ENCODE results near the gene ZNF536. TPM values are rescaled to one million over a fixed set of nuclear protein-coding genes. Genes with fewer than 3 reads are reported as not detected.

The ZNF536 gene
- total and polyA plus RNA-seq, 2 of the 13 experiments (the other 11 are each of a cell fraction or from before 2014, with no cell fraction given), result not detected

GRCh38 chr19:30333291-30334065, 38.7 kb upstream of the ZNF536 start (continued):
- TF ChIP-seq NFIB (CRISPR knock-in tag; IDR thresholded peaks at IDR 0.05; ENCODE audit: borderline replicate concordance) (no peak), ONECUT2 (CRISPR knock-in tag; IDR thresholded peaks at IDR 0.05) (no peak), TAF15 (IDR thresholded peaks at IDR 0.05; ENCODE audit: low read depth, low read length, poor library complexity, severe bottlenecking) (no peak), MYNN (CRISPR knock-in tag; IDR thresholded peaks at IDR 0.05; ENCODE audit: low read depth) (no peak), ZNF382 (CRISPR knock-in tag; IDR thresholded peaks at IDR 0.05; ENCODE audit: borderline replicate concordance) (no peak)
- TF ChIP-seq, protein P1, sequence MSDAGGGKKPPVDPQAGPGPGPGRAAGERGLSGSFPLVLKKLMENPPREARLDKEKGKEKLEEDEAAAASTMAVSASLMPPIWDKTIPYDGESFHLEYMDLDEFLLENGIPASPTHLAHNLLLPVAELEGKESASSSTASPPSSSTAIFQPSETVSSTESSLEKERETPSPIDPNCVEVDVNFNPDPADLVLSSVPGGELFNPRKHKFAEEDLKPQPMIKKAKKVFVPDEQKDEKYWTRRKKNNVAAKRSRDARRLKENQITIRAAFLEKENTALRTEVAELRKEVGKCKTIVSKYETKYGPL (CRISPR knock-in tag; IDR thresholded peaks at IDR 0.05), result no peak

GRCh38 chr19:30334841-30335240, 37.3 kb upstream of the ZNF536 start:
- no CpG with 5 or more reads among the region's 10 CpGs for WGBS (ENCODE audit: low lambda C conversion rate)
- in situ Hi-C loops (cut with HindIII; ENCODE audit: extremely low pct_ligation_motif_present, low pct_unique_long_range_greater_than_20kb), result no loop called here
- no peak overlapping the region for H3K4me3 ChIP-seq (replicated peaks in 1 of 3; ENCODE audit: insufficient read depth in 1 of 3, low read depth in 2 of 3, low read length in 3 of 3)
- no peak overlapping the region for H2AFZ ChIP-seq (ENCODE audit: low read length)
- ATAC-seq (no peak), DNase-seq (ENCODE audit: low spot score) (no peak), FAIRE-seq (no peak)
- no TSS peak for BruUV-seq (replicated peaks)
- H3K4me1 ChIP-seq (ENCODE audit: insufficient read depth, low read length), result no peaks in the 10 kb centered on the region
- TF ChIP-seq SOX13 (IDR thresholded peaks at IDR 0.05), result no peak
- no peak for TF ChIP-seq SOX13 (CRISPR knock-in tag; conservative IDR thresholded peaks at IDR 0.05 in 1 of 2, IDR thresholded peaks at IDR 0.05 in 1 of 2)
- TF ChIP-seq HMG20A (CRISPR knock-in tag; IDR thresholded peaks at IDR 0.05; ENCODE audit: borderline replicate concordance), result no peak
- H3K27me3 ChIP-seq (ENCODE audit: control insufficient read depth in 1 of 2, insufficient read depth in 2 of 2, low read length in 2 of 2), result peaks cover 0 to 1% of the 10 kb centered on the region in 2 experiments; a peak in 2 of 5 replicates
- no peak overlapping the region for H3K9ac ChIP-seq (ENCODE audit: insufficient read depth, low read depth, low read length)
- intact Hi-C loops (cut with micrococcal nuclease; ENCODE audit: unreplicated experiment), result no loop called here
- CTCF ChIA-PET (ENCODE audit: low intra/inter-chr PET ratio, low total read pairs), result no interaction called here
- H3K79me2 ChIP-seq (ENCODE audit: insufficient read depth, low read length), result no peaks in the 10 kb centered on the region
- POLR2A ChIA-PET, result no interaction called here
- no peaks in the 10 kb centered on the region for H3K9me3 ChIP-seq (ENCODE audit: low read length)
- H4K20me1 ChIP-seq (ENCODE audit: insufficient read depth, low read length), result no peaks in the 10 kb centered on the region
- H3K36me3 ChIP-seq (replicated peaks in 1 of 2; ENCODE audit: control insufficient read depth in 1 of 2, insufficient read depth in 2 of 2, low read length in 2 of 2), result no peaks in the 10 kb centered on the region
- no peak overlapping the region for H3K4me2 ChIP-seq (ENCODE audit: low read depth, low read length)
- no peak overlapping the region for H3K27ac ChIP-seq (ENCODE audit: extremely low read length, insufficient read depth, low read length)
